ENCODE results near the gene VDAC2.

Gene VDAC2

DNA sequence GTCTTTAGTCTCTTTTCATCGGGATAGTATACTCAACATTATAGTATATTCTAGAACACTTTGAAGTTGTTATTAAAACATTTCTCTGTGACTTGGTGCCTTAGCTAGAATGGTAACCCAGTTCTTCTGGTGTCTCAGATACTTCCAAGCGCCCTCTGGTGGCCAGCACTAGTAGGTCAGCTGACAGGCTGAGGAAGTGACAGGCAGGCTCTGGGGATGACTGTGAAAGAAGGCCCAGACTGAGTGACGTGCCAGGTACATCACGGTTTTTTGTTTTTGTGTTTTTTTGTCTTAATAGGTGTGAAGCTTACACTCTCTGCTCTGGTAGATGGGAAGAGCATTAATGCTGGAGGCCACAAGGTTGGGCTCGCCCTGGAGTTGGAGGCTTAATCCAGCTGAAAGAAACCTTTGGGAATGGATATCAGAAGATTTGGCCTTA, 20.0 kb downstream of the VDAC2 start:
- no peak overlapping the region for H3K4me3 ChIP-seq (ENCODE audit: low read depth, low read length)
- DNase-seq (ENCODE audit: low read depth, low spot score), result no peak
- CTCF ChIA-PET, result interaction anchor here (0.6 to 11.5 kb wide), 27 partner anchors 6 to 987 kb away, joined by 3 to 302 read pairs (median 6); partner anchors contain the start of genes SAMD8 and VDAC2
- POLR2A ChIA-PET, result interaction anchor here (1.9 kb wide), 1 partner anchor 20 kb away, joined by 4 read pairs; the partner anchor contains the start of gene VDAC2
- TF ChIP-seq CTCF (IDR thresholded peaks at IDR 0.05; ENCODE audit: insufficient read depth, low read length, missing control alignments), result peak; percentile 89

DNA sequence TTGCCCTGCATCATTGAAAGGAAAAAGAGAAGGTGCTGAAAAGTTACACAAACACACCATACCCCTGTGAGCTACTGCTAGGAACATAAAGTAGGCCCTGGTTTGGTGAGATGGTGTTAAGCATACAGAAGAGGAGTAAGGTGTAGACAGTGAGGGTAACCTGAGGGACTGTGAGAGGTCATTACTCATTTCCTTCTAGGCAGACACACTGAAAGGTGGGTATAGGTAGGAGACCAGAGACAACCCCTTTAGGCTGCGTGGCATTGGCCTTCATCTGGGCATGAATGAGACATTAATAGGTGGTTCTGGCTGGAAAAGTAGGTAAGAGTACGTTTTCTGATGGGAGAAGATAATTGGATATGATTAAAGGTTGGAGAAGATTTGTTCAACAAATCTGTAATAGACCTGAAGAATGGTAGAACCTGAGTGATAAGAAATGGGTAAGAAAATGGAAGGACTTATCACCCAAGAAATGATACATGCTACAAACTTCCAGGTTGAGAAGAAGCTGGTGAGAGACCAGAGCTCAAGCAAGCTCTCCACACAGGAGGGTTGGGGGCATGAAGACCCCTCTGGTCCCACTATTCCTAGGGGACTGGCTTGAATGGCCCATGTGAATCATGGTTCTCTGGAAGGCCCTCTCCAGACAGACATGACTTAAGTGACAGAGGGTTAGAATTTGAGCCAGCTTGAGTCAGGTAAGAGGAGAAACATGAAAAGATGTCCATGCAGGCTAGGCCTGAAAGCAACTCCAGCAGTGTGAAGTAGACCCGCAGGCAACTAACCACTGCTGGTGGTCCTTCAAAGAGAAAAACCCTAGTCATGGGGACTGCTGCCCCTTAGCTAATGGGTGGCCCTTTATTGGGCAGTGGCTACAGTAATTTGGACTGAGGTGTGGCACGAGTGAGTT, 21.3 kb downstream of the VDAC2 start:
- no peak for DNase-seq (ENCODE audit: low read depth, low spot score)
- TF ChIP-seq CTCF (IDR thresholded peaks at IDR 0.05; ENCODE audit: insufficient read depth, low read length, missing control alignments), result no peak
- no peak overlapping the region for H3K4me3 ChIP-seq (ENCODE audit: low read depth, low read length)
- CTCF ChIA-PET, result interaction anchor here (1.1 to 11.5 kb wide), 18 partner anchors 8 to 993 kb away, joined by 3 to 302 read pairs (median 8); partner anchors contain the start of genes SAMD8 and VDAC2
- POLR2A ChIA-PET, result interaction anchor here (0.9 to 1.9 kb wide), 2 partner anchors 21 kb away, joined by 3 to 4 read pairs; partner anchors contain the start of gene VDAC2

- ChIA-PET CTCF (interaction anchor here (0.9 to 11.5 kb wide), 8 partner anchors 8 to 990 kb away, joined by 3 to 302 read pairs (median 53); partner anchors contain the start of genes SAMD8 and VDAC2), POLR2A (interaction anchor here (0.8 to 1.2 kb wide), 2 partner anchors 23 to 122 kb away, joined by 3 to 6 read pairs; partner anchors contain the start of genes SAMD8 and VDAC2)
- no peak for TF ChIP-seq CTCF (IDR thresholded peaks at IDR 0.05; ENCODE audit: insufficient read depth, low read length, missing control alignments)
- DNase-seq (ENCODE audit: low read depth, low spot score), result no peak
- no peak overlapping the region for H3K4me3 ChIP-seq (ENCODE audit: low read depth, low read length)
These were observed 22.9 kb downstream of the VDAC2 start for GRCh38 chr10:75233444-75234016.

DNA sequence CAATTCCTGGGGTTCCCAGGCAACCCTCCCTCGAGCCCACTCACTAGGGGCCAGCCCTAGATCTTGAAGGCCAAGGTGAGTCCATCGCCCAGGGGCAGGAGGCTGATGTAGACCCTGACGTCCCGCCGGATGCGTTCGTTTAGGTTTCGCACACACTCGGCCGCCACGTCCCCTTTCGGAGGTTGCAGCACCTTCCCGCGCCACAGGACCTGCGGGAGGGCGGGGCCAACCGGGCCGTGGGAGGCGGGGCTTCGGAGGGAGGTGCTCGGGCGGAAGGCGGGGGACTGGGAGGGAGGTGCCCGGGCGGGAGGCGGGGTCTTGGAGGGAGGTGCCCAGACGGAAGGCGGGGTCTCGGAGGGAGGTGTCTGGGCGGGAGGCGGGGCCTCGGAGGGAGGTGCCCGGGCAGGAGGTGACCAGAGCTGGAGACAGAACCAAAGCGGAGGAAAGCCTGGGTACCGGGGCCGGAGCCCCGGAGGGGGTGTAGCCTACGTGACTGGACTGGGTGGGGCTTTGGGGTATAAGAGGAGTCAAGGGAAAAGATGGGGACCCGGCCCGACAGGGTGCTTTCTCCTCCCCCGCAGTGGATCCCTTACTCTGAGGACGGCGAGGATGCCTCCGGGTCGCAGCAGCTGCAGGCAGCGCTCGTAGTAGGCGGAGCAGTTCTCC, 23.6 kb downstream of the VDAC2 start:
- TF ChIP-seq CTCF (IDR thresholded peaks at IDR 0.05; ENCODE audit: insufficient read depth, low read length, missing control alignments), result no peak
- ChIA-PET POLR2A (interaction anchor here (0.8 to 1.2 kb wide), 5 partner anchors 24 to 167 kb away, joined by 3 to 6 read pairs (median 4); partner anchors contain the start of genes SAMD8, VDAC2 and ZNF503), CTCF (interaction anchor here (0.8 to 11.5 kb wide), 11 partner anchors 10 to 991 kb away, joined by 3 to 302 read pairs (median 27); partner anchors contain the start of genes SAMD8 and VDAC2)
- DNase-seq (ENCODE audit: low read depth, low spot score), result no peak
- peak overlapping the region; percentile 71 for H3K4me3 ChIP-seq (ENCODE audit: low read depth, low read length)

DNA sequence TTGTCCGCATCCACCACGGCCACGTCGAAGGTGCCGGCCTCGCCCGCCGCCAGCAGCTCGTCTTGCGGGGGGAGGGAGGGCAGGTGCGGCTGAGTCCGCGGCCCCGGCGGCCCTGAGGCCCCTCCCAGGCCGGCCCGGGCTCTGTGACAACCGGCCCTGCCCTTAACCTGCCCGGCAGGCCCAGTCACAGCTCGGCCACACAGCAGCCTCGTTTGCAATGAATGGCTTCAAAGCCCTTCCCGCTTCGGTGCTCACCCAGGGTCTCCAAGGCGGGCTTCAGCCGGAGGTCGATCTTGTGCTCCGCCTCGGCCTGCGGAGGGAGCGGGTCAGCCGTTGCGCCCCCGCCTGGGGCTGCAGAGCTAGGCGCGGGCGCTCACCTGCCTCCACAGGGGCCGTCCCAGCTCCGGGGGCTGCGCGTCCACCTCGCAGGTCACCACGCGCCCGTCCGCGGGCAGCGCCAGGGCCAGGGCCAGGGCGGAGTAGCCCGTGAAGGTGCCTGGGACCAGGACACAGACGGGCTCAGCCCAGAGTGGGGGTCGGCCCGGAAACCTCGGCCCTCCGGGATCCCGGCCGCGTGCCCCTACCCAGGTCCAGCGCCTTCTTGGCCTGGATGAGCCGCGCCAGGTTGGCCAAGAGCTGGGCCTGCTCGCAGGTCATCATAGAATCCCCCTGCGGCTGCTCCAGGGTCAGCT, 24.2 kb downstream of the VDAC2 start:
- DNase-seq (ENCODE audit: low read depth, low spot score), result no peak
- ChIA-PET CTCF (interaction anchor here (0.8 to 11.5 kb wide), 20 partner anchors 10 to 1045 kb away, joined by 3 to 302 read pairs (median 5); partner anchors contain the start of genes SAMD8 and VDAC2), POLR2A (interaction anchor here (1.0 to 1.2 kb wide), 6 partner anchors 10 to 166 kb away, joined by 3 to 6 read pairs (median 4); partner anchors contain the start of genes VDAC2 and ZNF503)
- no peak for TF ChIP-seq CTCF (IDR thresholded peaks at IDR 0.05; ENCODE audit: insufficient read depth, low read length, missing control alignments)
- peak overlapping the region; percentile 71 for H3K4me3 ChIP-seq (ENCODE audit: low read depth, low read length)
